Loucy (cell line): Measurements from ENCODE around the gene CDHR2.

ENCODE experiments used
- CTCF ChIP-seq: fragments of 200-600 bp; sonication (generic); conservative IDR thresholded peaks from 2 replicates; pipeline ENCODE4 v1.5.1; 2014; ENCODE audit warnings: mild to moderate bottlenecking, antibody characterized with exemption, low read length
- EZH2phosphoT487 ChIP-seq: fragments of 200-600 bp; IDR thresholded peaks from 2 replicates; pipeline ENCODE4 v1.6.1; 2018; ENCODE audit warnings: antibody characterized with exemption, mild to moderate bottlenecking, moderate library complexity, borderline replicate concordance

GRCh38 chr5:176545388-176545736, 3.8 kb upstream of the CDHR2 start:
- no peak for TF ChIP-seq CTCF
- TF ChIP-seq EZH2phosphoT487: no peak
